GM15510 (cell line): ENCODE results near the gene UBQLN4.

Experiments
- POLR2A ChIP-seq: IDR thresholded peaks from 3 replicates; pipeline ENCODE4 v1.6.1; 2011; ENCODE audit warnings: borderline replicate concordance; ENCODE audit not compliant: insufficient read length; ENCODE audit errors: extremely low read depth

The UBQLN4 gene

DNA sequence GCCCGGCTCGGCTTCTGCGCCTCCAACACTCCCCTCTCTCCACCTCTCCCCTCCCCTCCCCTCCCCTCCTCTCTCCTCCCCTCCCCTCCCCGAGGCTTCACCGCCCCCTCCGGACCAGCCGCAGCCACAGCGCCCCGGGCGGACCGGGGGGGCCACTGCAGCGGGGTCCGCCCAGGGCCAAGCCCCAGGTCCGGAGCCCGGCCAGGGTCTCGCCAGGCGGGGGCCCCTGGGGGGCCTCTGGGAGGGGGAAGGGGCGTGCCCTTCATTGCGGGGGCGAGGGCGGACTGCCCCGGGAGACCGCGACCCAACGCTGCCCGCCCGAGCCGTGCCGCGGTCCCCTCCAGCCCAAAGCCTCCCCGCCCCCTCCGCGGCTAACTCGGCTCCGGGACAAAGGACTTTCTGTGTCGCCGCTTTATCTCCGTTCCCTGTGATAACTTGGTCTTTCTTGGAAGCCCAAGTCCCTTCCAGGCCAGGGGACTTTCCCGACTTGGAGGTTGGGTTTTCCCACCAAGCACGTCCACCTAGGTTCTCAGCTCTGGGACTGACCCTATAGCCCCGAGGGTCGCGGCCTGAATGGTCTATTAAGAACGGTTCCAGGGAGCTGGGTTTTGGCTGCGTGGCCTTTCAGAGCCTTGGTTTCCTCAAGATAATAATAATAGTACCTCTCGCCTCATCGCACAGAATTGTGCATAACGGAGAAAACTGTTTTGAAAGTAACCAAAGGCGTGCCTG is at the start of gene UBQLN4:
Gene UBQLN4, minus strand, starts transcription at position 31 of the 732 bp plus-strand sequence. CDS start 97 bp downstream, outside the sequence.
- TF ChIP-seq POLR2A, result peak; percentile 1

DNA sequence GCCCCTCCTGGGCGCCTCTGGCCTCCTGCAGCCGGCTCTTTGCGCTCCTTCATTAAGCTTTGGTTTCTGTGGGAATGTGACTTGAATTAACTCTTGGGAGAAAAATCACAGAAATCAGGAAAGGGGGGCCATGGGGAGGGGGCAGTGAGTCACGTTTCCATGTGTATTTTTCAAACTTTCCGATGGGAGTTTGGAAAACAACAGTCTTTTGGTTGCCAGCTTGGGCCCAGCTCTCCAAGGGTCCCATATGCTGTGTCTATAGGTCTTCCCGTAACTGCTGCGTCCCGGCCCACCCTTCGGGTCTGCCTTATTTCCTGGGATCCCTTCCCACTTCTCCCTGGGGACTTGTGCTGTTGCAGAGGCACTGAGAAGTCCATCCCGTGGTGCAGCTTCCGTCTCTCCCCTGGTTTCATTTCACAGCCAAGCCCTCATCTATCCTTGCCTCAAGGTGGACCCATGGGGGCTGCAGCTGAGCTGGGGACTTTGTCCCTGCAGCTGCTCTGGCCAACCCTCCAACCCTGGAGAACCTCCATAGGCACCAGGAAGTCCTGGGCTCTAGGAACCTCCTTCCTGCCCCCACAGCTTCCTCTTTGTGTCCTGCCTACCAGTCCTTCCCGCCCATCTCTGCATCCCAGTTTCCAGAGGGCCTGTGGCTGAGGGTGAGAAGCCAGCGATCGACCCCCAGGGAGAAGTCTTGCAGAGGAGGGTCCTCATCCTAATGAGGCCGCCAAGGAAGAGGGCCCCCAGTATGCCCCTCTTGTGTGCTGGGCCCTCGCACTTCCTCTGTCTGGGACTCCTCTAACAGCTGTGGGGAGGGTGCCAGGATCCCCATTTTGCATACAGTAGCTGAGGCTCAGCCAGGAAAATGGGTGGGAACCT is 49.3 kb upstream of the UBQLN4 start:
- no peak for TF ChIP-seq POLR2A

DNA sequence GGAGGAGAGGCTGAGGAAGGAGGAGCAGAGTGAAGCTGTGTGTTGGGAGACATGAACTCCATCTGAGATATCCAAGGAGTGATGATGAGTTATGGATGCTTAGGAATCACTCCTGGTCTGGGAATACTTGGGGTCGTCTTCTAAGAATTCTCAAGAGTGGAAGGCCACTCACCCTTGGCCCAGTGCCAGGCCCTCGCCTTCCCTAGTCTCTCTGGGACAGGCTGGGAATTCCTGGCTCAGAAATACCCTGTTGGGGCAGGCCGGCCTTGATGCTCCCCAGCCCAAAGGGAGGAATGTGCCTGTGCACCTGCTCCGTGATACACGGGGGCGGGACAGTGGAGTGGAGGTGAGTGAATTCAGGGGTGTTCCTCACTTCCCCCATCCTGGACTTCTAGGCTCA is 48.3 kb upstream of the UBQLN4 start:
- TF ChIP-seq POLR2A, result no peak

DNA sequence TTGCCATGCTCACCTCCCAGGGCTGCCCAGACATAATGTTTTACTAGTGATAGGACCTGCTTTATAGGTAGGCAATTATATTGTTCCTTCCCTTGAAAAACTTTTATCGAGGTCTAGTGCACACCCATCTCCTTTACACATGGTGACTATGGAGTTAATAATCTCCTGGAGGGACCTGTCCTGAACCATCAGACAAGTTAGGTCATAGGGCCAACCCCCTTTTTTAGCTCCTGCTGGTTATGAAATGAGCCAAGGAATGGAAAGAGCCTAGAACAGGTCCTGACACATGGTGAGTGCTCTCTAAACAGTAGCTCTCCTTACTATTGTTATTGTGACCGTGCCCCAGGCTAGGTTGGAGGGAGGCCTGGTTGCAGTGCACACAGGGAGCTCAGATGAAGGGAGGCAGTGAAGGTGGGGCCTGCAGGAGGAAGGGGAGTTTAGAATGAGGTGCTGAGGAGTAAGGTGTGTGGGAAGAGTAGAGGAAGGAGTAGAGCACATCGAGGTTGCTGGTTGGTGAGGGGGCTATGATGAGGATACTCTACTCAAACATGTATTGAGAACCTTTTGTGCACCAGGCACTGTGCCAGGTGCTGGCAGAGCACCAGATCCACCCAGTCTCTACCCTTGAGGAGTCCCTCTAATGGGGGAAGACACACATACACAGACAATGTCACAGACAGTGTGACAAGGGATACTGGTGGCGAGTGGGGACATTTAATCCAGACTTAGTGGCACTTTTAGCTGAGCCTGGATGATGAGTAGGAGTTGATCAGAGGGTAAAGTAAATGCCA is 46.8 kb upstream of the UBQLN4 start:
- no peak for TF ChIP-seq POLR2A

DNA sequence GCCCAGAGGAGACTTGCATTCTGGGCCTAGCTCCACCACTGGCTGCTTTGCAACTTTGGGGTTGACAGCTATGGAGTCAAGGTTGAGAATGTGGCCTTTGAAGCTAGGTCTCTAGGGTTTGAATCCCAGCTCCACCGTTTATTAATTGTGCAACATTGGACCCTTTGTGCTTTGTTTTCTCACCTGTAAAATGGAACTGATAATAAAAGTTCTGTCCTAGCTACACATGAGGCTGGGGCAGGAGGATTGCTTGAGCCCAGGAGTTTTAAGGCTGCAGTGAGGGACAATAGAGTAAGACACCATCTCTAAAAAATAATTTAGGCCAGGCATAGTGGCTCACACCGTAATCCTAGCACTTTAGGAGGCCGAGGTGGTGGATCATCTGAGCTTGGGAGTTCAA is 45.7 kb upstream of the UBQLN4 start:
- TF ChIP-seq POLR2A, result no peak

DNA sequence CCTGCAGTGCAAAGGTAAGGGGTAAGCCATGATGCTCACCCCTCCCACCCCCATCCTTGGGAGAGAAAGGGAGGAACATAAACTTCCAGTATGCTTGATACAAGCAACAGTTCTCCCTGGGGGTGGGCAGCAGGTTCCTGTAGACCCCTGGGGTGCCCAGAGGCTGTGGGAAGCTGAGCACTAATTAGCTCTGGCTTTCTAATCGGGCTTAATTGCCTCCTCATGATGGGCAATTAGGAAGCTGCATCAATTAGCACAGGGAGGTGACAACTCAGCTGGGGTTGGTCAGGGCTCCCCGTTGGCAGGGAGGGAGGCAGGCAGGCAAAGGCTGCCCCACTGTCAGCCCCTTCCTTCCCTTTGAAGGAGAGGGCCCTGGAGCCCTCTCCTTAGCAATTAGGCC is 45.2 kb upstream of the UBQLN4 start:
- TF ChIP-seq POLR2A, result no peak

DNA sequence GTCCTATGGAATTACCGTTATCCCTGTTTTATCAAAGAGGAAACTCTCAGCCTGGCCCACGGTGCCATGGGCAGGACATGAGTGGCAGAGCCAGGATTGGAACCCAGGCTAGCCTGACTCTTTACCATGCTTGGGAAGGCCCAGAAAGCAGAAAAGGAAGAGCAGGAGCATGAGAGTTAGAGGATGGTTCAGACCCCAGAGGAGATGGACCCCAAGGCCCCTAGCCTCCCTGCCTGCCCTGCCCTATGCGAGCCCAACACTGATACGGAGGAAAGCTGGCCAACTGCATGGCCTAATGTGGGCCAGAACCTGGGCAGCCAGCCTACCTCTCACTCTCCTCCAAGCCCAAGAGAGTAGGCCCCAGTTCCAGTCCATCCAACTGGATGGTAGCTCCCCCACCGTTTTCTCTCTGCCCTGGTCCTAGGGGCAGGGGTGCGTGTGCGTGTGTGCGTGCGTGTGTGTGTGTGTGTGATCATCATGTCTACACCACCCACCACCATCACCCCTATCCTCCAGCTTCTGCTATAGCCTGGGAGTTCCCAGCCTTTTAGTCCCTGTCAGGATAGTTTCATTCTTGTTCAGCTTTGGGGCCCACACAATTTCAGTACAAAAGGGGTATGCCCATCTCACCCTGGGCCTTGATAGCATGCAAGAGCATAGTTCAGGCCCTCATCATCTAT is 44.0 kb upstream of the UBQLN4 start:
- no peak for TF ChIP-seq POLR2A

DNA sequence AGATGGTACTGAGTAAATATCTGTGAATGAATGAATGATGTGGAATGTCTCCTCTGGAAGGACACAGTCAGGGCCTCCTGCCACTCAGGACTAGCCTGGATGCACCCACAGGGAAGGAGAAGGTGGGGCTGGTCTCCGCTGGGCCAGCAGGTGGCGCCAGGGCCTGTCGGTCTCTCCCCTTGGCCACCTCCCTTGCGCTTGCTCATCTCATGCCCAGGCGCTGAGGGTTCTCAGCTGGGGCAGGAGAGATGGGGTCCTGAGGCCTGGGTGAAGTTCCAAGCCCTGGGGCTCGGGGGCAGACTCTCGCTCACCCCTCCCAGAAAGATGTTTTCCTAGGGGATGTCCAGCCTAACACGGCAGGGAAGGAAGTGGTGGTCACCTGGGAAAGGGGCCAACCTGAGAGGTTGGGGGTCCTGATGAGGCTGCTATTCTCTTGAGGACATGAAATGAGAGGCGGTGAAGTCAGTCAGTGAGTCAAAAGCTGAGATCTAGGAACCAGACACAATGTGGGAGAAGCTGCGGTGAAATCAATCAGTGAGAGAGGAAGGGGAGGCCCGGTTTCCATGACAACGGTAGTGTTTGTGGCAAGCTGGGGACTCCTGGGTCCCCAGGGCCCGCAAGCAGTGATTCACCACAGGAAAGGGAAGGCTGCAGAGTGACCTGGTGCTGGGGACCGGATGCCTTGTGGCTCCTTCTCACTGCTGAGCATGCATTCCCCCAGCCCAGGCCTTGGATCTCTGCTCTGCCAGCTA is 43.2 kb upstream of the UBQLN4 start:
- no peak for TF ChIP-seq POLR2A

DNA sequence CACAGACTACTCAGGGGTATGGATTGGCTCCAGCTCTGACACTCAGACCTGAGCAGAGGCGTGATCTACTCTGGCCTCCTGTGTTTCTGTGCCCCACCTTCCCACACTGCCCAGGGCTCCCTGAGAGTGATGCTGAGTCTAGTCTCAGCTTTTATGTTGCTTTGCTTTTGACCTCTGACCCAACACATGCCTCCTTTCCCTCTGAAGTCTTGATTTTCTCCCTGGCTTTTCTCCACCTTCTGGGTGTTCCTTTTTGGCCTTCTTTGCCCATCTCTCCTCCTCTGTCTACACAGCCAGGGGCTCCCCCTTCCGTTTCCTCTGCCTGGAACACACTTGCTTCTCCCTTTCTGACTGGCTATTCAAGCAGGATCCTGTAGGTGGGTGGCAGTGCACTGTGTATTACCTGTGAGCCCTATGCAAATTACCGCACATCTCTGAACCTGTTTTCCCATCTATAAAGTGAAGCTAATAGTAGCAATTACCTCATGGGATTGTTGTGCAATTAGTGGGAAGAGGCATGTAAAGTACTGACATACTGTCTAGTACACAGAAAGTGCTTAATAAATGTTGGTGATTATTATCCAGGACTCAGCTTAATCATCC is 42.4 kb upstream of the UBQLN4 start:
- no peak for TF ChIP-seq POLR2A

DNA sequence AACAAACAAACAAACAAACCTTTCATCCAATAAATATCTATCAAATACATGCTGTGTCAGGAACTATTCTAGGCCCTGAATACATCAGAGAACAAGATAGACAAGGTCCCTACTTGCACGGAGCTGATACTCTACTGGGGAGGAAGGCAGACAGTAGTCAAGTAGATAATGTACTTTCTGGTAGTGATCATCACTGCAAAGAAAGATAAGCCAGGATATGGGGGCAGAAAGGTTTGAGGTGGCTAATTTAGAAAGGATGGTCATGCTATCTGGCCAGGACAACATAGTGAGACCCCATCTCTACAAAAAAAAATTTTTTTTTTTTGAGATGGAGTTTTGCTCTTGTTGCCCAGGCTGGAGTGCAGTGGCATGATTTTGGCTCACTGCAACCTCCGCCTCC is 38.0 kb upstream of the UBQLN4 start:
- TF ChIP-seq POLR2A, result no peak

DNA sequence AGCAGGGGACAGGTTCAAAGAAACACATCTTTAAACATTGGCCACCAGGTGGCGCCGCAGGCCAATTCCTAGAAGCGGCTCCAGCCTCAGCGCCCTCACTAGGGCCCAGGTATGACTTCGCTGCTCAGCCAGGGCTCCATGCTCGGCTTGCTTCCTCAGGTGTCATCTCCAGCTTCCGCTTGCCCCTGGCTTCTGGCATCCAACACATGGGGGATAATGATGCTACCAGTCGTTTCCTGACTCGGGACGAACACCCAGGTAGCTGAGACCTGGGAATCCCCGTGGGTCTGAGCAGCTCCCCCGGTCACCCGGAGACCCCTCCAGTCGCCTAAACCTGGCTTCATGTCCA is 37.2 kb upstream of the UBQLN4 start:
- TF ChIP-seq POLR2A, result no peak

DNA sequence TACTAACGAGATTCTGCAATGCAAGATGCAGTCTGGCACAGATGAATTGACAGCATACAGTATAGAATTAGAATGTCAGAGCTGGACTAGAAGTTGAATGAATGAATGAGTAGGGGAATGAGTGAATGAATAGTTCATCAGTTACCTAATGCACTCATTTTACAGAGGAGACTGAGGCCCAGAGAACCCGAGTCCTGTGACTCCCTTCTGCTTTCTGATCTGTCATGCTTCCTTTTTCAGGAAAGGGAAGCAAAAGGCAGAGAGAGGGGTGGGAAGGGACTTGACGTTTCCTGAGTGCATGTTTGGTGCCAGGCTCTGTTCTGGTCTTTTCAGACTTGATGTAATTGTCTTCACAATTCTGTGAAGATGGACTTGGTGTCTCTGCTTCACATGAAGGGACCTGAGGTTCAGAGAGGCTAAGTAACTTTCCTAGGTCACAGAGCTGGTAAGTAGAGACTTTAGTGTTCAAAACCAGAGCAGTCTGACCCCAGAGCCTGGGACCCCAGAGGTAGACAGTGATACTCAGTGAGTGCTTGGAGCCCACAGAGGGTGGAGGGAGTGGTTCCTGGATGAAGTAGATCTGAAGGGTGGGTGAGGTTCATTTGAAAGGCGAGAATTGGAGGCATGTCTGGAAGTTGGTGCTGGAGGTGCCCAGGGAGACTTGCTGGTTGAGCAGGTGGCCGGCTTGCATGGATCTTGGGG is 36.7 kb upstream of the UBQLN4 start:
- TF ChIP-seq POLR2A, result no peak

DNA sequence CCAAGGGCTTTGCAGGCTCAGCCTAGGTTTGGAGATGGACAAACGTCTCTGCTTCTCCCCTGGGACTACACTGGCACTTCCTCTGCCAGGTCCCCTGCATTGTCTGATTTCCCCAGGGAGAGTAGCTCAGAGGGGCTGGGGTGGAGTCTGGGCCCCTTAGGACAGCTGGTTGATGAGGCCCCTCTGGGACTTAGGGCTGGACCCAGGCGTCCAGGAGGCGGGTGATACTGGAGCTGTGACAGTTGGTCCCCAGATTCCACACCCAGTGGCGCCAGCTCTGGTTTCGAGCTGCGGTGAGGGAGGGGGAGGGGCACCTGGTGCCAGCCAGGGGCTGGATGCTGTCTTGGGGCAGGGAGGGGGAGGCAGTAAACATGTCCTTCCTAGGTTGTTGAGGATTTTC is 36.1 kb upstream of the UBQLN4 start:
- no peak for TF ChIP-seq POLR2A

DNA sequence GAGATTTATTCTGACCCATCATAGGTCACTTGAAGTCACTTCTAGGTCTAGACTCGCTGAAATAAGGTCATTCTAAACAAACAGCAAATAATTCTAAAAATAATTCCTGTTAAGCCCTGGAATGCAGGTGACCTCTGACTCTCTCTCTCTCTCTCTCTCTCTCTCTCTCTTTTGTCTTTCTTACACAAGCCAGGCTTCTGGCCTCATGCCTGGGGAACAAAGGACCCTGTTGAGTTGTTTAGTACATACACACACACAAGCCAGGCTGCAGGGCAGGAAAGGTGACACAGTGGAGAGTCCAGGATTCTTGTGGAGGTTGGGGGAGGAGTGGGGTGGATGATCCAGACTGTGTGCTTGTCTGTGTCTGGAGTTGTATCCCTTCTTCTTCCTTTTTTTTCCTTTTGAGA is 32.7 kb upstream of the UBQLN4 start:
- TF ChIP-seq POLR2A, result no peak
